ENCODE data around the gene AHRR. TPM values are rescaled to one million over a fixed set of nuclear protein-coding genes. Genes with fewer than 3 reads are reported as not detected.
"Not testable (repeated sequence)": the region's sequence is repeated elsewhere in the genome, so short reads cannot be mapped to it uniquely, and the experiment has no call there.

The AHRR gene
- total RNA-seq, 1 donor from 2014 or later = 4.5 TPM

DNA sequence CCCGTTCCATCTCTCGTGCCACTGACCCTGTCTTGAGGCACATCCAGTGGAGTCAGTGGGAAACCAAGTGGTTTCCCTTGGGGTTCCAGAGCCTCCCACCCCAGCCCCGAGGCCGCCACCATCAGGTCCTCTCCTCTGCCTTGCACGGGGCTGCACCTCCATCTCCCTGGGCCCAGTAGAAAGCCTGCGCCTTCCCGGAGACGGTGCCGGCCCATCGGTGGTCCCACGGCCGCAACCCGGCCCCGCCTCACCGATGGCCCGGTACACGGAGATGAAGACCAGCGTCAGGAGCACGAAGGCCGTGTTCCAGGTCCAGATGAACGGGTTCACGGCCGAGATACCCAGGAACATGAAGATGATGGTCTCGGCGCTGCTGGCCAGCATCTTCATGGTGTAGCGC, 161.5 kb downstream of the AHRR start:
- no peak for DNase-seq (ENCODE audit: low spot score)

DNA sequence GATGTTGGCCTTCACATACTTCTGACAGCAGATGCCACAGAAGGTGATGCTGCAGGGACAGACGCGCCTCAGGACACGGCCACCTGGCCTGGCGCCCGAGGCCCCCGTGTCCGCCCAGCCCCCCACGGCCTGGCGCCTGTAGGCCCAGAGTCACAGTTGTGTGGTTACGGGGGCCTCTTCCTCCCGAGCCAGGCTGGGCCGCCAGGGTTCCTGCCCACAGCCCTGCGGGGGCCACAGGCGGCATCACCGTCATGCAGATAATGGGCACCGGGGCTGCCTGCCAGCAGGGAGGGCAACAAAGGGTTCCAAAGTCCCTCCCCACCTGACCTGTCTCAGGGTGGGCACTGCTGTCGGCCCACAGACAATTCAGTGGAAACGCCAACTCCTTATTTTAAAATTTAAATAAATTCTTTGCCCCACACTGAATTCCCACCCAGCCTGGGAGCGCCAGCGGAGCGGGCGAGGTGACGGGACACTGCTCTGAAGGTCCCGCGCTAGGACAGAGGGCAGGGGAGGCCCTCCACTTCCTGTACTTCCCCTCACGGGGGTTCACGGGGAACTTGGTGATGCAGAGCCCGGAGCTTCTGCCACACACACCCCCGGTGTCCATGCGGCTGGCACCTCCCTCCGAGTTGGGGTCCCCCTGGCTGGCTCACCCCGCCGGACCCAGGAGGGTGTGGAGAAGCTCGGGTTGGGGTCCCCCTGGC, 162.1 kb downstream of the AHRR start:
- no peak for DNase-seq (ENCODE audit: low spot score)

GRCh38 chr5:484556-484955, 163.0 kb downstream of the AHRR start:
- DNase-seq (ENCODE audit: low spot score) = no peak

GRCh38 chr5:485113-485945, 163.8 kb downstream of the AHRR start:
- no peak for DNase-seq (ENCODE audit: low spot score)

DNA sequence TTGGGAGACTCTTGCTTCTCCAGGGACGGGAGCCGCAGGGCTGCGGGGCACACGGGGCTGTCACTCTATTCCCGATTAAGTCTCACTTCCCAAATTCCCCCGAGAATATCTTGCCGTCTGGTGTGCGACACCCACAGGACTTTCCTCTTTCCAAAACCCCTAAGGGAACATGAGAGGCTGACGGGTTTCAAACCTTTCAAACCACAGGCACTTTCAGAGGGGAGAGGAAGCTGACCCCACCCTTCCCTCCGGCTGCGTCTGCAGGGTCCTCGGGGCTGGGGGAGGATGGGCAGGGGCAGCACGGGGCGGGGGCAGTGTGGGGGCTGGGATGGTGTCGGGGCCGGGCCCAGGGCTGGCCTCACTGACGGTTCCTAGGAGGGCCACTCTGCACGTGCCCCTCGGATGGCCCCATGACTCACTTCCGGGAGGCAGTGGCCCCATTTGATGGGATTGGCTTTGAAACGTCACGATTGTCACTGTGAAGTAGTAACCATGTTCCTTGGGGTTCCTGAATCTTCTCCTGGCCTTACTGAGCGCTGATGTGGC, 164.5 kb downstream of the AHRR start:
- no peak for DNase-seq (ENCODE audit: low spot score)

DNA sequence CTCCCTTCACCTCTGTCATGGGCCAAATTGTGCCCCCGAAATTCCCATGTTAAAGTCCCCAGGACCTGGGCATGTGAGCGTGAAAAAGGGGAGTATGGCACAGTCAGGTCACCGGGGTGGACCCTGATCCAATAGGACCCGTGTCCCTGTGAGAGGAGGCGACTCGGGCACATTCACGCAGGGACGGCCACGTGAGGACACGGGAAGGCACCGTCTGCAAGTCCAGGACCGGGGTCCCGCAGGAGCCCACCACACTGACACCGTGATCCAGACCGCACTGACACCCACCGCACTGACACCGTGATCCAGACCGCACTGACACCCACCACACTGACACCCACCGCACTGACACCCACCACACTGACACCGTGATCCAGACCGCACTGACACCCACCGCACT, 165.1 kb downstream of the AHRR start:
- not testable (repeated sequence) for DNase-seq (ENCODE audit: low spot score)

Other genes with a start within 250 kb of the AHRR start
- not detected for gene PLEKHG4B, start 229.5 kb upstream of the AHRR start, total RNA-seq
- gene LRRC14B, start 130.2 kb upstream of the AHRR start, total RNA-seq = not detected
- gene CCDC127, start 103.6 kb upstream of the AHRR start, total RNA-seq = 6.5 TPM
- 112 TPM for gene SDHA, start 103.4 kb upstream of the AHRR start, total RNA-seq
- gene PDCD6, start 50.1 kb upstream of the AHRR start, total RNA-seq = 66.7 TPM
- gene EXOC3, start 121.5 kb downstream of the AHRR start, total RNA-seq = 58.5 TPM
- 1.1 TPM for gene SLC9A3, start 202.7 kb downstream of the AHRR start, total RNA-seq